ENCODE data around the gene ATG2B.

DNA sequence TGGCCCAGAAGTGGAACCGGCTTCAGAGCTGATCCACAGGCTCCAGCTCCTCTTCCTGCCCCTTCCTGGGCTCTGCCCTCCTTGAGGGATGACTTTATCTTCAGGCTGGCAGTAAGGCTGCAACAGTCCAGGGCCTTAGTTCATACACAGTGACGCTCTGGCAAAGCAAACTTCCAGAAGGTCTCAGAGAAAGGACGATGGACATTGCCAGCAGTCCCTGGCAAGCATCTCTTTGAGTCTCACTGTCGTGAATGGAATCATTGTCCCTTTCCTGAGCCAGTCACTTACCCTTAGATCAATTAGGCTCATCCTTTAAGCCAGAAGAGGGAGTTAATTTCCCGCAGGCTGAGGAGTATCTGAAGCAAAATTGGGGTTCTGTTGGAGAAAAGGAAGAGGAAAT is 37.4 kb upstream of the ATG2B start:
- TF ChIP-seq ZNF274 (IDR thresholded peaks at IDR 0.05; ENCODE audit: low read length) (no peak), ZNF274 (tag by site-specific recombination; IDR thresholded peaks at IDR 0.05; ENCODE audit: borderline replicate concordance) (no peak), ZBTB17 (tag by site-specific recombination; IDR thresholded peaks at IDR 0.05) (no peak), ZNF221 (tag by site-specific recombination; IDR thresholded peaks at IDR 0.05; ENCODE audit: borderline replicate concordance) (no peak), SALL2 (tag by site-specific recombination; IDR thresholded peaks at IDR 0.05; ENCODE audit: borderline replicate concordance) (no peak), YY1 (tag by site-specific recombination; IDR thresholded peaks at IDR 0.05) (no peak), GLI4 (tag by site-specific recombination; IDR thresholded peaks at IDR 0.05) (no peak), ZNF830 (tag by site-specific recombination; IDR thresholded peaks at IDR 0.05; ENCODE audit: low read depth) (no peak), ZFP41 (tag by site-specific recombination; IDR thresholded peaks at IDR 0.05; ENCODE audit: borderline replicate concordance) (no peak)
- TF ChIP-seq, protein P1, sequence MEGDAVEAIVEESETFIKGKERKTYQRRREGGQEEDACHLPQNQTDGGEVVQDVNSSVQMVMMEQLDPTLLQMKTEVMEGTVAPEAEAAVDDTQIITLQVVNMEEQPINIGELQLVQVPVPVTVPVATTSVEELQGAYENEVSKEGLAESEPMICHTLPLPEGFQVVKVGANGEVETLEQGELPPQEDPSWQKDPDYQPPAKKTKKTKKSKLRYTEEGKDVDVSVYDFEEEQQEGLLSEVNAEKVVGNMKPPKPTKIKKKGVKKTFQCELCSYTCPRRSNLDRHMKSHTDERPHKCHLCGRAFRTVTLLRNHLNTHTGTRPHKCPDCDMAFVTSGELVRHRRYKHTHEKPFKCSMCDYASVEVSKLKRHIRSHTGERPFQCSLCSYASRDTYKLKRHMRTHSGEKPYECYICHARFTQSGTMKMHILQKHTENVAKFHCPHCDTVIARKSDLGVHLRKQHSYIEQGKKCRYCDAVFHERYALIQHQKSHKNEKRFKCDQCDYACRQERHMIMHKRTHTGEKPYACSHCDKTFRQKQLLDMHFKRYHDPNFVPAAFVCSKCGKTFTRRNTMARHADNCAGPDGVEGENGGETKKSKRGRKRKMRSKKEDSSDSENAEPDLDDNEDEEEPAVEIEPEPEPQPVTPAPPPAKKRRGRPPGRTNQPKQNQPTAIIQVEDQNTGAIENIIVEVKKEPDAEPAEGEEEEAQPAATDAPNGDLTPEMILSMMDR (tag by site-specific recombination; IDR thresholded peaks at IDR 0.05) = no peak
- TF ChIP-seq, protein P2, sequence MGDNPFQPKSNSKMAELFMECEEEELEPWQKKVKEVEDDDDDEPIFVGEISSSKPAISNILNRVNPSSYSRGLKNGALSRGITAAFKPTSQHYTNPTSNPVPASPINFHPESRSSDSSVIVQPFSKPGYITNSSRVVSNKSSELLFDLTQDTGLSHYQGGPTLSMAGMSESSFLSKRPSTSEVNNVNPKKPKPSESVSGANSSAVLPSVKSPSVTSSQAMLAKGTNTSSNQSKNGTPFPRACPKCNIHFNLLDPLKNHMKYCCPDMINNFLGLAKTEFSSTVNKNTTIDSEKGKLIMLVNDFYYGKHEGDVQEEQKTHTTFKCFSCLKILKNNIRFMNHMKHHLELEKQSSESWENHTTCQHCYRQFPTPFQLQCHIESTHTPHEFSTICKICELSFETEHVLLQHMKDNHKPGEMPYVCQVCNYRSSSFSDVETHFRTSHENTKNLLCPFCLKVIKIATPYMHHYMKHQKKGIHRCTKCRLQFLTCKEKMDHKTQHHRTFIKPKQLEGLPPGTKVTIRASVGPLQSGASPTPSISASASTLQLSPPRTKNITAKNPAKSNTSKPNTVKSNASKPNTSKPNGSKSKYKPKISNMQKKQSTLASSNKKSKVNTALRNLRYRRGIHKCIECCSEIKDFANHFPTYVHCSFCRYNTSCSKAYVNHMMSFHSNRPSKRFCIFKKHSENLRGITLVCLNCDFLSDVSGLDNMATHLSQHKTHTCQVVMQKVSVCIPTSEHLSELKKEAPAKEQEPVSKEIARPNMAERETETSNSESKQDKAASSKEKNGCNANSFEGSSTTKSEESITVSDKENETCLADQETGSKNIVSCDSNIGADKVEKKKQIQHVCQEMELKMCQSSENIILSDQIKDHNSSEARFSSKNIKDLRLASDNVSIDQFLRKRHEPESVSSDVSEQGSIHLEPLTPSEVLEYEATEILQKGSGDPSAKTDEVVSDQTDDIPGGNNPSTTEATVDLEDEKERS (tag by site-specific recombination; IDR thresholded peaks at IDR 0.05) = no peak
- TF ChIP-seq, protein P3, sequence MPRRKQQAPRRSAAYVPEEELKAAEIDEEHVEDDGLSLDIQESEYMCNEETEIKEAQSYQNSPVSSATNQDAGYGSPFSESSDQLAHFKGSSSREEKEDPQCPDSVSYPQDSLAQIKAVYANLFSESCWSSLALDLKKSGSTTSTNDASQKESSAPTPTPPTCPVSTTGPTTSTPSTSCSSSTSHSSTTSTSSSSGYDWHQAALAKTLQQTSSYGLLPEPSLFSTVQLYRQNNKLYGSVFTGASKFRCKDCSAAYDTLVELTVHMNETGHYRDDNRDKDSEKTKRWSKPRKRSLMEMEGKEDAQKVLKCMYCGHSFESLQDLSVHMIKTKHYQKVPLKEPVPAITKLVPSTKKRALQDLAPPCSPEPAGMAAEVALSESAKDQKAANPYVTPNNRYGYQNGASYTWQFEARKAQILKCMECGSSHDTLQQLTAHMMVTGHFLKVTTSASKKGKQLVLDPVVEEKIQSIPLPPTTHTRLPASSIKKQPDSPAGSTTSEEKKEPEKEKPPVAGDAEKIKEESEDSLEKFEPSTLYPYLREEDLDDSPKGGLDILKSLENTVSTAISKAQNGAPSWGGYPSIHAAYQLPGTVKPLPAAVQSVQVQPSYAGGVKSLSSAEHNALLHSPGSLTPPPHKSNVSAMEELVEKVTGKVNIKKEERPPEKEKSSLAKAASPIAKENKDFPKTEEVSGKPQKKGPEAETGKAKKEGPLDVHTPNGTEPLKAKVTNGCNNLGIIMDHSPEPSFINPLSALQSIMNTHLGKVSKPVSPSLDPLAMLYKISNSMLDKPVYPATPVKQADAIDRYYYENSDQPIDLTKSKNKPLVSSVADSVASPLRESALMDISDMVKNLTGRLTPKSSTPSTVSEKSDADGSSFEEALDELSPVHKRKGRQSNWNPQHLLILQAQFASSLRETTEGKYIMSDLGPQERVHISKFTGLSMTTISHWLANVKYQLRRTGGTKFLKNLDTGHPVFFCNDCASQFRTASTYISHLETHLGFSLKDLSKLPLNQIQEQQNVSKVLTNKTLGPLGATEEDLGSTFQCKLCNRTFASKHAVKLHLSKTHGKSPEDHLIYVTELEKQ (tag by site-specific recombination; IDR thresholded peaks at IDR 0.05; ENCODE audit: borderline replicate concordance) = no peak
- TF ChIP-seq, protein P4, sequence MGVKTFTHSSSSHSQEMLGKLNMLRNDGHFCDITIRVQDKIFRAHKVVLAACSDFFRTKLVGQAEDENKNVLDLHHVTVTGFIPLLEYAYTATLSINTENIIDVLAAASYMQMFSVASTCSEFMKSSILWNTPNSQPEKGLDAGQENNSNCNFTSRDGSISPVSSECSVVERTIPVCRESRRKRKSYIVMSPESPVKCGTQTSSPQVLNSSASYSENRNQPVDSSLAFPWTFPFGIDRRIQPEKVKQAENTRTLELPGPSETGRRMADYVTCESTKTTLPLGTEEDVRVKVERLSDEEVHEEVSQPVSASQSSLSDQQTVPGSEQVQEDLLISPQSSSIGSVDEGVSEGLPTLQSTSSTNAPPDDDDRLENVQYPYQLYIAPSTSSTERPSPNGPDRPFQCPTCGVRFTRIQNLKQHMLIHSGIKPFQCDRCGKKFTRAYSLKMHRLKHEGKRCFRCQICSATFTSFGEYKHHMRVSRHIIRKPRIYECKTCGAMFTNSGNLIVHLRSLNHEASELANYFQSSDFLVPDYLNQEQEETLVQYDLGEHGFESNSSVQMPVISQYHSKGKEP (tag by site-specific recombination; IDR thresholded peaks at IDR 0.05) = no peak

Measured in HEK293 (cell line).